NCI-H69 (cell line): ENCODE data around the gene QARS1.

Experiments
- DNase-seq: peaks from one replicate; lab custom pipeline; 2025; lab: John Stamatoyannopoulos, UW

Gene QARS1

GRCh38 chr3:49120438-49121131 is 16.0 kb upstream of the QARS1 start, which contains the start of gene USP19:
USP19 (minus strand) TSS chr3:49120823; CDS start chr3:49119145, 1,678 bp downstream.
- DNase-seq, result peak; percentile 91

- no peak for DNase-seq
These were observed 15.5 kb upstream of the QARS1 start for GRCh38 chr3:49120096-49120437.

GRCh38 chr3:49119439-49119838 is 14.9 kb upstream of the QARS1 start:
- no peak for DNase-seq

- no peak for DNase-seq
These were observed 14.5 kb upstream of the QARS1 start for GRCh38 chr3:49119036-49119435.

- no peak for DNase-seq
These were observed 7.7 kb upstream of the QARS1 start for GRCh38 chr3:49112262-49112661.

- no peak for DNase-seq
These were observed 6.8 kb upstream of the QARS1 start for GRCh38 chr3:49111347-49111746.

GRCh38 chr3:49110780-49111179 is 6.2 kb upstream of the QARS1 start:
- DNase-seq, result no peak

- DNase-seq, result no peak
These were observed 3.8 kb upstream of the QARS1 start for GRCh38 chr3:49108346-49108745.

GRCh38 chr3:49104052-49104426 is 518 bp downstream of the QARS1 start:
- DNase-seq, result no peak

GRCh38 chr3:49100046-49100615 is 4.4 kb downstream of the QARS1 start:
- no peak for DNase-seq

- no peak for DNase-seq
These were observed 5.5 kb downstream of the QARS1 start for GRCh38 chr3:49098910-49099630.

- peak; percentile 85 for DNase-seq
These were observed 6.1 kb downstream of the QARS1 start for GRCh38 chr3:49098429-49098828.

- peak; percentile 96 for DNase-seq
These were observed 10.4 kb downstream of the QARS1 start, which contains the start of gene QRICH1 for GRCh38 chr3:49093853-49094767. QRICH1 (minus strand) TSS chr3:49094071; CDS start chr3:49077017, 17,054 bp downstream.

- DNase-seq, result peak; percentile 83
These were observed 11.4 kb downstream of the QARS1 start for GRCh38 chr3:49092938-49093852.

- peak; percentile 78 for DNase-seq
These were observed 23.1 kb downstream of the QARS1 start for GRCh38 chr3:49081429-49081828.

- DNase-seq, result no peak
These were observed 25.3 kb downstream of the QARS1 start for GRCh38 chr3:49079270-49079669.

- no peak for DNase-seq
These were observed 27.9 kb downstream of the QARS1 start for GRCh38 chr3:49076646-49077045.

GRCh38 chr3:49076116-49076515 is 28.4 kb downstream of the QARS1 start:
- DNase-seq, result no peak

GRCh38 chr3:49058011-49058410 is 46.5 kb downstream of the QARS1 start:
- DNase-seq, result no peak

- DNase-seq, result no peak
These were observed 47.3 kb downstream of the QARS1 start for GRCh38 chr3:49057268-49057667.

GRCh38 chr3:49054344-49054862 is 50.2 kb downstream of the QARS1 start:
- no peak for DNase-seq
